B cell (primary cell): ENCODE results near the gene EYS. TPM values are rescaled to one million over a fixed set of nuclear protein-coding genes. Genes with fewer than 3 reads are reported as not detected.

Source experiments
- ATAC-seq: fragments of 200-7000 bp; cut with Tn5 transposase; one replicate; pipeline ENCODE4 v1.10.0; 2021; ENCODE audit warnings: low read depth, mild to moderate bottlenecking, moderate number of reproducible peaks, moderate library complexity
- CTCF ChIA-PET: fragments of 350-600 bp; sonication (Branson Sonifier 250); formaldehyde crosslinking; loops from one replicate; lab custom pipeline; 2021; ENCODE audit warnings: antibody characterized with exemption, inconsistent platforms; lab: Charles Lee
- POLR2A ChIA-PET: fragments of 350-600 bp; sonication (Branson Sonifier 250); formaldehyde crosslinking; loops from one replicate; lab custom pipeline; 2021; ENCODE audit warnings: antibody characterized with exemption; lab: Charles Lee
- DNase-seq: peaks from one replicate; pipeline ENCODE4 v3.0.0; 2013
- H2AFZ ChIP-seq: 2 replicates; pipeline ENCODE4 v1.6.1; 2012; ENCODE audit warnings: mild to moderate bottlenecking, low read depth, low read length; ENCODE audit not compliant: insufficient read depth, poor library complexity, severe bottlenecking
- H3K27ac ChIP-seq, 2 donors: 1 replicate in 1 of 2; 2 replicates in 1 of 2; pipeline ENCODE4 v1.5.1; 2012 to 2013; ENCODE audit warnings: low read length in 2 of 2, mild to moderate bottlenecking in 2 of 2, moderate library complexity in 1 of 2
- H3K27me3 ChIP-seq, 4 experiments: fragments of 200-600 bp in 1 of 4; sonication (generic) in 1 of 4; replicated peaks in 1 of 4; 1 replicate in 2 of 4; 2 replicates in 2 of 4; pipeline versions ENCODE4 v1.6.1 to v1.7.0; 2013 to 2016; ENCODE audit warnings: low read length in 3 of 4, mild to moderate bottlenecking in 2 of 4, mixed read lengths in 1 of 4, moderate library complexity in 1 of 4; ENCODE audit not compliant: insufficient read depth in 4 of 4, control insufficient read depth in 3 of 4; ENCODE audit errors: control extremely low read depth in 1 of 4
- H3K36me3 ChIP-seq, 2 experiments: replicated peaks in 1 of 2; 1 replicate in 1 of 2; 2 replicates in 1 of 2; pipeline versions ENCODE4 v1.6.1 to v1.7.1; 2013; ENCODE audit warnings: low read length in 1 of 2; ENCODE audit not compliant: insufficient read depth in 2 of 2, control insufficient read depth in 1 of 2; ENCODE audit errors: control extremely low read depth in 1 of 2, extremely low read depth in 1 of 2
- H3K4me1 ChIP-seq, 2 donors: fragments of 200-600 bp in 1 of 2; sonication (generic) in 1 of 2; 1 replicate in 1 of 2; 2 replicates in 1 of 2; pipeline versions ENCODE4 v1.5.1 to v1.6.1; 2013 to 2017; ENCODE audit warnings: low read length in 2 of 2; ENCODE audit not compliant: control insufficient read depth in 2 of 2, insufficient read depth in 2 of 2
- H3K4me2 ChIP-seq: replicated peaks from 2 replicates; pipeline ENCODE3; 2012; ENCODE audit warnings: mild to moderate bottlenecking, low read depth, low read length; ENCODE audit not compliant: poor library complexity, severe bottlenecking
- H3K4me3 ChIP-seq, 5 experiments: fragments of 200-600 bp in 1 of 5; sonication (generic) in 1 of 5; 1 replicate in 3 of 5; 2 replicates in 2 of 5; pipeline versions ENCODE4 v1.5.1 to v1.7.0; 2011 to 2016; ENCODE audit warnings: low read length in 4 of 5, mild to moderate bottlenecking in 4 of 5, low read depth in 2 of 5, control low read depth in 1 of 5, moderate library complexity in 1 of 5; ENCODE audit not compliant: insufficient read depth in 1 of 5; ENCODE audit errors: control extremely low read depth in 1 of 5, extremely low read depth in 1 of 5
- H3K79me2 ChIP-seq: fragments of 200-600 bp; sonication (generic); one replicate; pipeline ENCODE4 v1.6.0; 2016; ENCODE audit warnings: low read length; ENCODE audit not compliant: control insufficient read depth, insufficient read depth
- H3K9ac ChIP-seq: fragments of 200-600 bp; sonication (generic); 2 replicates; pipeline ENCODE4 v1.6.1; 2017; ENCODE audit warnings: mild to moderate bottlenecking, low read length, moderate library complexity
- H3K9me3 ChIP-seq, 3 donors: one replicate each; pipeline versions ENCODE4 v1.6.1 to v1.7.1; 2013; ENCODE audit warnings: low read length in 2 of 3; ENCODE audit not compliant: control insufficient read depth in 2 of 3, insufficient read depth in 1 of 3; ENCODE audit errors: control extremely low read depth in 1 of 3
- H4K20me1 ChIP-seq: 2 replicates; pipeline ENCODE4 v1.6.0; 2012; ENCODE audit warnings: mild to moderate bottlenecking, low read length; ENCODE audit not compliant: insufficient read depth, control insufficient read depth, poor library complexity, severe bottlenecking
- H3K27ac Mint-ChIP-seq: one replicate; pipeline ENCODE4 v1.8.0; 2021; ENCODE audit warnings: mixed read lengths
- H3K27me3 Mint-ChIP-seq: one replicate; pipeline ENCODE4 v1.8.0; 2021; ENCODE audit warnings: mixed read lengths
- H3K4me1 Mint-ChIP-seq: one replicate; pipeline ENCODE4 v1.8.0; 2021; ENCODE audit warnings: mixed read lengths
- H3K4me3 Mint-ChIP-seq: one replicate; pipeline ENCODE4 v1.8.0; 2021; ENCODE audit warnings: mixed read lengths
- H3K9me3 Mint-ChIP-seq: one replicate; pipeline ENCODE4 v1.8.0; 2022; ENCODE audit warnings: mixed read lengths; ENCODE audit not compliant: insufficient read depth
- CTCF ChIP-seq: fragments of 200-600 bp; IDR thresholded peaks from one replicate; pipeline ENCODE4 v1.8.0; 2022; ENCODE audit warnings: antibody characterized with exemption, mild to moderate bottlenecking
- EZH2 ChIP-seq: IDR thresholded peaks from 2 replicates; pipeline ENCODE4 v1.6.1; 2012; ENCODE audit warnings: borderline replicate concordance, low read depth, mild to moderate bottlenecking, moderate library complexity, low read length; ENCODE audit not compliant: insufficient read depth, poor library complexity, severe bottlenecking
- WGBS: methylation state at CpG from one replicate; pipeline ENCODE4 v1.1.5; 2013; ENCODE audit warnings: missing lambda C conversion rate; ENCODE audit not compliant: insufficient coverage; 5-methylcytosine and 5-hydroxymethylcytosine counted together
- intact Hi-C: fragments of 100-400 bp; cut with micrococcal nuclease; formaldehyde crosslinking; loops from one replicate; pipeline ENCODE4 v1.10.0; 2022
- polyA plus RNA-seq: library from polyadenylated mRNA; depleted of rRNA; stranded (reverse); fragments of >200 nt; gene quantifications from 2 replicates; pipeline ENCODE4 v1.2.3, GENCODE V29; 2012
- total RNA-seq, 2 donors: library from RNA; stranded (reverse); fragments of 120-200 nt in 1 of 2; gene quantifications; 1 replicate in 1 of 2; 2 replicates in 1 of 2; pipeline versions ENCODE4 v1.2.3 to v1.2.4, GENCODE V29; 2013 to 2022

Gene EYS
- total and polyA plus RNA-seq, 2 donors (not counting 1 experiment from before 2014, with no cell fraction given) = not detected

- WGBS = 93% methylated on average over 3 of the region's 3 CpGs
- no peak overlapping the region for H3K4me2 ChIP-seq
- H3K27ac ChIP-seq = no peak overlapping the region
- no peaks in the 10 kb centered on the region for H4K20me1 ChIP-seq
- Mint-ChIP-seq H3K4me1 (no peaks in the 10 kb centered on the region), H3K4me3 (no peak overlapping the region), H3K9me3 (peaks cover 7% of the 10 kb centered on the region), H3K27me3 (no peaks in the 10 kb centered on the region), H3K27ac (no peak overlapping the region)
- intact Hi-C loops = no loop called here
- CTCF ChIA-PET = no interaction called here
- POLR2A ChIA-PET = no interaction called here
- H3K79me2 ChIP-seq = no peaks in the 10 kb centered on the region
- H3K9me3 ChIP-seq = no peaks in the 10 kb centered on the region
- ATAC-seq (no peak), DNase-seq (no peak)
- no peaks in the 10 kb centered on the region for H3K36me3 ChIP-seq
- H3K27me3 ChIP-seq = no peaks in the 10 kb centered on the region
- no peak overlapping the region for H3K9ac ChIP-seq
- H2AFZ ChIP-seq = no peak overlapping the region
- H3K4me3 ChIP-seq = no peak overlapping the region
- TF ChIP-seq CTCF = no peak
- no peak for TF ChIP-seq EZH2
- no peaks in the 10 kb centered on the region for H3K4me1 ChIP-seq
Observed at GRCh38 chr6:64874776-64875175, 832.2 kb downstream of the EYS start.

- no peak overlapping the region for H3K4me3 ChIP-seq
- DNase-seq (no peak), ATAC-seq (no peak)
- no peak overlapping the region for H2AFZ ChIP-seq
- no peak overlapping the region for H3K9ac ChIP-seq
- intact Hi-C loops = no loop called here
- Mint-ChIP-seq H3K27ac (no peak overlapping the region), H3K27me3 (no peaks in the 10 kb centered on the region), H3K9me3 (peaks cover 7% of the 10 kb centered on the region), H3K4me3 (no peak overlapping the region), H3K4me1 (no peaks in the 10 kb centered on the region)
- H3K27ac ChIP-seq = no peak overlapping the region
- no peaks in the 10 kb centered on the region for H3K36me3 ChIP-seq
- ChIA-PET CTCF (no interaction called here), POLR2A (no interaction called here)
- H3K9me3 ChIP-seq = no peaks in the 10 kb centered on the region
- TF ChIP-seq EZH2 (no peak), CTCF (no peak)
- H3K27me3 ChIP-seq = no peaks in the 10 kb centered on the region
- no peaks in the 10 kb centered on the region for H3K79me2 ChIP-seq
- no peaks in the 10 kb centered on the region for H3K4me1 ChIP-seq
- H3K4me2 ChIP-seq = no peak overlapping the region
- no peaks in the 10 kb centered on the region for H4K20me1 ChIP-seq
Observed at GRCh38 chr6:64872633-64873032, 834.4 kb downstream of the EYS start.
